Umbilical cord (tissue), 2 donors: ENCODE measurements around the gene DISC1. TPM values are rescaled to one million over a fixed set of nuclear protein-coding genes. Genes with fewer than 3 reads are reported as not detected.
A peak's percentile ranks its signal among the peaks of the same experiment; 100 is the strongest.
"Not testable (repeated sequence)": the region's sequence is repeated elsewhere in the genome, so short reads cannot be mapped to it uniquely, and the experiment has no call there.

Experiments used
- DNase-seq: peaks from one replicate; pipeline ENCODE4 v3.0.0-alpha.2; 2015; ENCODE audit warnings: low spot score
- total RNA-seq: library from RNA; depleted of rRNA; stranded (reverse); fragments of >200 nt; gene quantifications from one replicate; pipeline ENCODE4 v1.2.3, GENCODE V29; 2014; ENCODE audit warnings: low replicate concordance; ENCODE audit not compliant: insufficient read depth

Gene DISC1
- total RNA-seq = 17.3 TPM

- peak; percentile 90 for DNase-seq
These were observed at the start of gene DISC1 for GRCh38 chr1:231626535-231626950. Gene DISC1, plus strand, starts transcription at chr1:231626790. Its CDS starts 78 bp downstream, at chr1:231626868.

DNA sequence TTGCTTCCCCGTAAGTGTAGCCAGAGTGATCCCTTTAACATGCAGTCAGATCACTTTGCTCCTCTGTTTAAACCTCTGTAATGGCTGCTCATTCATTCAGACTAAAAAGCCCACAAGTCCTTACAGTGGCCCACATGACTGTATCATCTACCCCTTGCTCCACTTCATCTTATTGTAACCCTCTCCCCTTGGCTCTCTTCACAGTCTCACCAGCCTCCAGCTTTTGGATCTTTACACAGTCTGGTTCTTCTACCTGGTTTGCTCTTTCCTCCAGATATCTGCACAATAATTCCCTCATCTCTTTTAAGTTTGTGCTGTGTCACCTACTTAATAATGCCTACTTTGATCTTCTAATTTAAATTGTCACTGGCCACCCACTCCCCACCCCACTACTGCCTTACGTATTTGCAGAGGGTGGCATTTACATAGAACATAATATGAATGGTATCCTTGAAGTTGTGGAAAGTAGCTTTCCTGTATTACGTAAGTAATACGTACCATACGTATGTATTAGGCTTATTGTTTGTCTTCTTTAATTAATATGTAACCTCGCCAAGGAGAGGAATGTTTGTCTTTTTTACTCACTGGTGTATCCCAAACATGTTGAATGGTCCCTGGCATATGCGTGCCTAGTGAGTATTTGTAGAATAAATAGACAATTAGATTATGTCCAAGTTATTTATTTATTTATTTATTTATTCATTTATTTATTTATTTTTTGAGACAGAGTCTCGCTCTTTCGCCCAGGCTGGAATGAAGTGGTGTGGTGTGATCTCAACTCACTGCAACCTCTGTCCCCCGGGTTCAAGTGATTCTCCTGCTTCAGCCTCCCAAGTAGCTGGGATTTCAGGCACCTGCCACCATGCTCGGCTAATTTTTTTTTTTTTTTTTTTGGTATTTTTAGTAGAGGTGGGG lies 49.5 kb upstream of the DISC1 start:
- DNase-seq = no peak

GRCh38 chr1:231580874-231581273 lies 45.7 kb upstream of the DISC1 start:
- no peak for DNase-seq

GRCh38 chr1:231581859-231582258 lies 44.7 kb upstream of the DISC1 start:
- no peak for DNase-seq

DNA sequence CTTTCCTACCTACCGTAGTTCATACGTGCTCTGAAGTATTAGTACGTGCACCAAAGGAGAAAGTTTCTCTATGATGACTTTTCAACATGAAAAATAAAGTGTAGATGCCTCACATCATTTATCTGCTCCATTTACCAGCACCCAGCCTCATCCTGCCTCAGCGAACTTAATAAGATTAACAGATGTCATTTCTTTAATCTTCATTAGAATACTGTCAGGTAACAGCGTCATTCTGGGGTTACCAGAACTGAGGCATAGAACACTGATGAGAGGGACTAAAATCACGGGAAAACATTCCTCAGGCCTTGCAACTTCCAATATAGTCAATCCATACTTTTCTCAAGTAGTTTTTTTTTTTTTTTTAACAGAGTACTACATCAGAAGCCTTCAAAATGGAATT lies 43.2 kb upstream of the DISC1 start:
- DNase-seq = no peak

DNA sequence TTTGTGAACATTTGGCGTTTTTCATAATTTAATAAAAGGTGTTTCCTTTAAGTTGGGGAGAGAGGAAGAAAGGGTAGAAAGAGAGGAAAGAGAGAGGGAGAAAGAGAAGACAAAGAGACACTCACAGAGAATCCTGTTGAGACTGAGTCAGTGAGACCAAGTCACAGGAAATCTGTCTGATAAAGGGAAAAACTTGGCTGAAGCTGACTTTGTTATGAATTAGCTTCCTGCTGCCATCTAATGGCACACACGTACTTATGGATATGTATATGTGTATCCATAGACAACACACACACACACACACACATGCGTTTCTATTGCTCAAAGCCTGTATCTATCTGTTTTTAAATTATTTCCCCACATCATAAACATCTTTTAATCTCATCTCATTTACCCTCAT lies 42.5 kb upstream of the DISC1 start:
- DNase-seq = peak; percentile 85

DNA sequence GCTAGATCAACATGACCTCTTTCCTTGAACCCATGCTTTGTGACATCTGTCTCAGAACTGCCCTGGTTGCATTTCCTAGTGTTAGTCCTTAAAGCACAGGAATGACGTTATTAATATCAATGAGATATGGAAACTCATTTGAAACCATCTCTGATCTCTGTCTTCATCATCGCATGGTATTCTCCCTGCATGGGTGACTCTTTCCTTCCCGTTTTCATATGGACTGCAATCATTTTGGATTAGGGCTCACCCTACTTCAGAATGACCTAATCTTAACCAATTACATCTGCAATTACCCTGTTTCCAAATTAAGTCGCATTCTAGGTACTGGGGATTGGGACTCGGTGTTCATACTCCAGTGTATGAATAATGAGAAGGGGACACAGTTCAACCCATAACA lies 41.7 kb upstream of the DISC1 start:
- no peak for DNase-seq

DNA sequence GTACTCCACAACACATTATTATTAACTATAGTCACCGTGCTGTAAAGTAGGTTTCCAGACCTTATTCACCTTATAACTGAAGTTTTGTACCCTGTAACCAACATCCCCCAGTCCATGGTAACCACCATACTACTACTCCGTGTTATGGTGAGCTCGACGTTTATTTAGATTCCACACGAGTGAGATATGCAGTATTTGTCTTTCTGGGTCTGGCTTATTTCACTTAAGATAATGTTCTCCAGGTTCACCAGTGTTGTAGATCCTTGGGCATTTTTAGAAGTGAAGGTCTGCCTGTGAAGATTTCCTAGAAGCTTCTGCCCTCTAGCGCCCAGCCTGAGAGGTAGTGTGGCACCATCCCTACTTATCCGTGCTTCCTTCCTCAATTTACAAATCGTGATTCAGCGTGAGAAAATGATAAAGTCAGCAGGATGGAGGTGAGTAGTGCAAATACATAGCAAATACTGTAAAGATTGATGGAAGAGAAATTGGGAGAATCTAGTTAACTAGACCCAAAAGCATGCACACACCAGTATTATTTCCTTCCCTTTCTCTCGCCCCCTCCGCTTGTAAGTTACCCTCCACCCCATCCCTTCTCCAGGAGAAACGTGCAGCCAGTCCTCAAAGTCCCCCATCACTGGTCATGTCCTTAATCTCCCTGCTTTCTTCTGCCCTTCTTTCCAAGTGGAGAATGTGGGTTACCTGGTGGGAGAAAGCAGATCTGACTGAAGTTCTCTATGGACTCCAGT lies 36.0 kb upstream of the DISC1 start:
- DNase-seq = peak; percentile 80

GRCh38 chr1:231591466-231591865 lies 35.1 kb upstream of the DISC1 start:
- DNase-seq = no peak

DNA sequence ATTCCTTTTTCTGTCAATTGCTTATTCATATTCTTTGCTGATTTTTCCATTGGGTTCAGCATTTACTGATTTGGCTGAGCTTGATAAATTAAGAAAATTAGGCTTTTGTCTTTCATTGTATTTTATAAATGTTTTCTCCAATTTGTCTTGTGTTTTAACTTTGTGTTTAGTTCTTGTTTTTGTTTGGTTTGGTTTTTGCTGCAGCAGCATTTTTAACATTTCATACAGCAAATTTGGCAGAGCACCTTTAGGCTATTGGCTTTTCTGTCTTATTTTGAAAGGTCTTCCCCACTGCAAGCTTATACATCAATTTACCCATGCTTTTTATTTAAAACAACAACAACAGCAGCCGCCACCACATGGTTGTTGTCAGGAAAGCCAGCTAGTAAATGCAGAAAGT lies 33.8 kb upstream of the DISC1 start:
- no peak for DNase-seq

- not testable (repeated sequence) for DNase-seq
These were observed 33.3 kb upstream of the DISC1 start for GRCh38 chr1:231593264-231593663.

GRCh38 chr1:231594123-231594522 lies 32.5 kb upstream of the DISC1 start:
- DNase-seq = no peak

DNA sequence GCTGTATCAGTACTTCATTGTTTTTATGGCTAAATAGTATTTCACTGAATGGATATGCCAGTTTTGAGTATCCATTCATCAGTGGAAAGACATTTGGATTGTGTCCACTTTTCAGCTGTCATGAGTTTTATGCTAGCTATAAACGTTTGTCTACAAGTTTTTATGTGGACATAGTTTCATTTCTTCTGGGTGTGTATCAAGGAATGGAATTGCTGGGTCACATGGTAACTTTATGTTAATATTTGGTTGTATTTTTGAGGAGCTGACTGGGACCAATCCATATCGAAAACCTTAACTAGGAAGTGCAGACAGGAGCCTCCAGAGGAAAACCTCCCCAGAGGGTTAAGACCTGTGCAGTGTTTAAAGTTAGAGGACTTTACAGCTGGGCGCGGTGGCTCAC lies 31.8 kb upstream of the DISC1 start:
- DNase-seq = no peak

DNA sequence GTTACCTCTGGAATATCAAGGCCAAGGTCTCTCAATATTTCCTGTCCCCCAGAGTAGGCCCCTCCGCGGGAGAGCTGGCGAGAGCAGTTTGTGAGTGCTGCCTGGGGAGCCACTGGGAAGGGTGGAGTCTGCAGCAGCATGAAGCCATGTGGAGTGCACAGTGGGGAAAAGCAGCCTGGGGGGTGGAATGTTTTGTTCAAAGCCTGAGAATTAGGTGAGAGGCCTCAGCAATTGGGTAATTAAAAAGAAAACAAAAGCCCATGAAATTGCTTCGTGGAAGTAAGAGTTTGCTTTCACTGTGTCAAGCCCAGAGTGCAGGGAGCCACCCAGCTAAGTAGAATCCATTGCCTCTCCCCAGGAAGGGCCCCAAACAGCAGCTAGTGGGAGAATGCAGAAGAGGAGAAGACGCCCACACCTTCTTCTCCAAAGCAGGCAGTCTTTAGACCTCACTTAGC lies 30.2 kb upstream of the DISC1 start:
- DNase-seq = no peak

DNA sequence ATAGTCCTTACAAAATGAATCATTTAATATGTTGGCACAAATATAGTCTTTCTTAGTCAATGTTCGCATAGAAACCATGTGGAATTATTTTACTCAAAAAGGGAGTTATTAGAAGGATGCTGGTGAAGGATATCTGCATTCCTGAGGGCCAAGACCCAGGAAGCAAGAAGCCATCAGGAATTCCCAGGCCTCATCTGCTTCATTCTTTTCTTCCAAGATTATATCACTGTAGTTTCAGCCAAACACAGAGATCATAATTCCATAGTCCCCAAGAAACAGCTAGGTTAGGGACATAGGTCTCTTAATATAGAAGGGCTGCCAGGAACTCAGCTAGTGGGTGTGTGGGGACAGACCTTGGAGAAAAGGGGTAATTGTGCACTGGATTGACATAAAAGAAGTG lies 28.6 kb upstream of the DISC1 start:
- no peak for DNase-seq

DNA sequence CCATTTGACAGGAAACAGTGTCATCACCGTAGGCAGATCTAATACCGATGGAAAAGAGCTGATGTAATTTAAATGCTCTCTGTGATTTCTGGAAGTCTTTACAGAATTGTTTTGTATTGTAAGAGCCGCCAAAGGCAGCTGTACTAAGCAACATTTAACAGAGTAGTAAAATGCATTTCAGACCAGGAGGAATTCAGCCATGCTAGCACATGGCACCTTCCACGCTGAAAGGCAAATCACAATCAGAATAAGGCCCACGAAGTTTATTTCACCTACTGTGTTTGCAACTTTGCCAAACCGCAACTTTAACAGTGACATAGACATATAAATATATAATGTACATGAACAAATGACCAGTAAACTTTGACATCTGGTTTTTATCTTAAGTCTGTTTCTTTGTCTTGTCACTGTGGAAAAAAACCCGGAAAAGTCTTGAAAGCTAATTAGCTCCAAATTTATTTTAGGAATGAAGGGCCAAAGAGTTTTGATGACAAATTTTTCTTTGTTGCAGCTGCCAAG lies 26.1 kb upstream of the DISC1 start:
- peak; percentile 50 for DNase-seq

- DNase-seq = peak; percentile 48
These were observed 24.5 kb upstream of the DISC1 start for GRCh38 chr1:231601824-231602672.

GRCh38 chr1:231602673-231602984 lies 24.0 kb upstream of the DISC1 start:
- no peak for DNase-seq

DNA sequence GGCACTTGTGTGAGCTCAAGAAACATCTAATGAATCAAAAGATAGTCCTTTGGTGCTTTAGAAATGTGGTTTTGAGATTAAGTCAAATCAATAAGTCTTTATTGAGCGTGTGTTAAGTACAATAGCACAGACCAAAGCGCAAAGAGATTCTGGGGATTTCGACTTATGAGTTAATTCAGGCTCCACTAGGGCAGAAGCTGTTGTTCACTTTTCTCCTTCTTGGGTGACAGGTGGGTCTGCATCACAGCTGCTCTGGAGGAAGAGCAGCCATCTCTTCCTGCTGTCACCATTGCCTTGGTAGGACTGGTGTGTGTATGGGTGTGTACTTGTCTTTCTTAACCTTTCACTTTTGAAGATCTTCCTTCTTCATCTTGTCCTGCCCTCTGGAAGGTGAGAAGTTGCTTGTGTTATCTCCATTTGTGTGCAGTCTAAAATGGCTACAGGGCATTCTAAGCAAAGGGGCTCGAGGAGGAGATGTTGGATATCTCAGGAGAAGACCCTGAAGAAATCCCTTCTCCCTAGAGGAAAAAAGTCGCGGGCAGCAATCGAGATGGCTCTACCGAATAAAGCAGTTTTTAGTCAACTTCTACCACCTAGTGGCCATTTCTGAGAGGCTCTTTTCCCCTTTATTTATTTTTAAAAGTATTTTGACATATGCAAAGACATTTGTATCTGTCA lies 22.9 kb upstream of the DISC1 start:
- peak; percentile 69 for DNase-seq

- DNase-seq = no peak
These were observed 22.3 kb upstream of the DISC1 start for GRCh38 chr1:231604276-231604621.
